CD1c-positive myeloid dendritic cell (primary cell): ENCODE data around the gene OPHN1.

ENCODE experiments used
- DNase-seq: peaks from one replicate; pipeline ENCODE4 v3.0.0-alpha.2; 2016; ENCODE audit errors: extremely low spot score

OPHN1 gene, protein sequence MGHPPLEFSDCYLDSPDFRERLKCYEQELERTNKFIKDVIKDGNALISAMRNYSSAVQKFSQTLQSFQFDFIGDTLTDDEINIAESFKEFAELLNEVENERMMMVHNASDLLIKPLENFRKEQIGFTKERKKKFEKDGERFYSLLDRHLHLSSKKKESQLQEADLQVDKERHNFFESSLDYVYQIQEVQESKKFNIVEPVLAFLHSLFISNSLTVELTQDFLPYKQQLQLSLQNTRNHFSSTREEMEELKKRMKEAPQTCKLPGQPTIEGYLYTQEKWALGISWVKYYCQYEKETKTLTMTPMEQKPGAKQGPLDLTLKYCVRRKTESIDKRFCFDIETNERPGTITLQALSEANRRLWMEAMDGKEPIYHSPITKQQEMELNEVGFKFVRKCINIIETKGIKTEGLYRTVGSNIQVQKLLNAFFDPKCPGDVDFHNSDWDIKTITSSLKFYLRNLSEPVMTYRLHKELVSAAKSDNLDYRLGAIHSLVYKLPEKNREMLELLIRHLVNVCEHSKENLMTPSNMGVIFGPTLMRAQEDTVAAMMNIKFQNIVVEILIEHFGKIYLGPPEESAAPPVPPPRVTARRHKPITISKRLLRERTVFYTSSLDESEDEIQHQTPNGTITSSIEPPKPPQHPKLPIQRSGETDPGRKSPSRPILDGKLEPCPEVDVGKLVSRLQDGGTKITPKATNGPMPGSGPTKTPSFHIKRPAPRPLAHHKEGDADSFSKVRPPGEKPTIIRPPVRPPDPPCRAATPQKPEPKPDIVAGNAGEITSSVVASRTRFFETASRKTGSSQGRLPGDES

DNA sequence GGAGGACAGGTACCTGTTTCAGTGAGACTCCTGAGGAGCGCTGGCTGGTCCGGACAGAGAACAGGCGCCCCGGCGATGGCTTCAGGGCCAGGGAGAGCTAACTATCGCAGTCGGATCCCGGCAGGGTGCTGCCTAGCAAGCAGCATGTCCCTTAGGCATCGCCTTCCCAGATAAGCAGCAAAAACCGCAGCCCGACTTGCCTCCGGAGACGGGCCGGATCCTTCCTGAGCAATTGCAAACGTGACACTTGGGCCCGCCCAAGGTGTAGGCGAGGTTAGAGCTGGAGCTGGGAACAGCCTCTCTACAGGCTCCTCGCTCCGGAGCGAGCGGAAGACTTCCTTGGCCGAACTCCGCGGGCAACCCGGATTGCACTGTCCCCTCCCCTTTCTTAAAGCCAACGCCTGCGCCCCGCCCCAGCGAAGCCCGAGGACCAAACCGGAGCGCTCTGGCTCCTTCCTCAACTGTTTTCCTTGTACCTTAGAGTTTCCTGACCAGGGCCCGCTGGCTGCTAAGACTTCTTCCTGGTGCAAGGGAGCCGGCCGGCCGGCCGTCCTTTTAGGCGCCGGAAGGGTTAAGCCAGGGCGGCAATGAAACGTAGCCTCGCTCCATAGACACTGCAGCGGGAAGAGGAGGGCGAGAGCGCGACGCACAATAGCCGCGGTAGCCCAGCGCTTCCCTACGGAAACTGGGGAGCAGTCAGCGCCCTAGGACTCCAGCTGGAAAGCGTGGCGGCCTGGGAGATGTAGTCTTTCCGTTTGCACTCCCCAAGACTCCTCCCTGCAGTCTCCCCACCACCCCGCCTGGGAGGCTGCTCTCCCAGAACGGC is at the start of gene OPHN1:
OPHN1 (minus strand) TSS at position 341 of the 826 bp plus-strand sequence. CDS start 475 bp downstream, outside the sequence.
- DNase-seq: peak; percentile 54

DNA sequence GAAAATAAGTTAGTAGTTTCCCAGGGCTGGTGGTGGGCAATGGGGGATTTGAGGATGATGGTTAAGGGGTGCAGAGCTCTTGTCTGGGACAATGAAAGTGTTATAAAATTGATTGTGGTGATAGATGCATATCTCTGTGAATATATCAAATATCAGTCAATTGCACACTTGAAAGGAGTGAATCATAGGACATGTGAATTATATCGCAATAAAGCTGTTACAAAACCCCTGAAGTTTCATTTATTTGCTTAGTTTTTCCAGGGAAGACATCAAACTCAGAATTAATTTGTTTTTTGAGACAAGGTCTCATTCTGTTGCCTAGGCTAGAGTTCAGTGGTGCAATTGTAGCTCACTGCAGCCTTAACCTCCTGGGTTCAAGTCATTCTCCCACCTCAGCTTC is 47.7 kb upstream of the OPHN1 start:
- no peak for DNase-seq

DNA sequence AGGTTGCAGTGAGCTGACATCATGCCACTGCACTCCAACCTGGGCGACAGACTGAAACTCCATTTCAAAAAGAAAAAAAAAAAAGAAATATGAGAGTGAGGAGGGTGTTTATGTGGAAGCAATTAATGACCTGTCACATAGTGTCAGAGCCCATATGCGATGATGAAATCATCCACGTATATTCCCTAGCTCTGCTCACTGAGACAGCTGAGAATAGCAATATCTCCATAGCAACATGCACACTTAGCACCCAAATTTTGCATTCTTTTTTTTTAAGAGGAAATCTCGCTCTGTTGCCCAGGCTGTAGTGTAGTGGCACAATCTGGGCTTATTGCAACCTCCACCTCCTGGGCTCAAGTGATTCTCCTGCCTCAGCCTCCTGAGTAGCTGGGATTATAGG is 31.5 kb upstream of the OPHN1 start:
- no peak for DNase-seq

DNA sequence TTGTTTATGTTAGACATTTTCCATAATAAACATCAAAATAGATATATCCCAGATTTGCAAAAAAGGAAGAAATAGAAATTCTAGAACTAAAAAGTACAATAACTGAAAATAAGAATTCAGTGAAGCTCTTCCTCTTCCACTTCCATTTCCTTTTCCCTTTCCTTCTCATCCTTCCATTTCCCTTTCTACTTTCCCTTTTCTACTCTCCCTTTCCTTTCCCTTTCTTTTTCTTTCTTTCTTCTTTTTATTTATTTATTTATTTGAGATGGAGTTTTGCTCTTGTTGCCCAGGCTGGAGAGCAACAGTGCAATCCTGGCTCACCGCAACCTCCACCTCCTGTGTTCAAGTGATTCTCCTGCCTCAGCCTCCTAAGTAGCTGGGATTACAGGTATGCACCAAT is 30.6 kb upstream of the OPHN1 start:
- no peak for DNase-seq

DNA sequence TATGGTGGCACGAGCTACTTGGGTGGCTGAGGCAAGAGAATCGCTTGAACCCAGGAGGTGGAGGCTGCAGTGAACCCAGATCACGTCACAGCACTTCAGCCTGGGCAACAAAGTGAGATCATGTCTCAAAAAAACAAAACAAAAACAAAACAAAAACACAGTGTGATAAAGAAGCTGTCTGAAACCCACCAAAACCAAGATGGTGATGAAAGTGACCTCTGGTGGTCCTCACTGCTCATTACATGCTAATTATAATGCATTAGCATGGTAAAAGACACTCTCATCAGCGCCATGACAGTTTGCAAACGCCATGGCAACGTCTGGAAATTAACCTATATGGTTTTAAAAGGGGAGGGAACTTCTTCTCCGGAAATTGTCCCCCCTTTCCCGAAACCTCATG is 29.4 kb upstream of the OPHN1 start:
- DNase-seq: peak; percentile 15

DNA sequence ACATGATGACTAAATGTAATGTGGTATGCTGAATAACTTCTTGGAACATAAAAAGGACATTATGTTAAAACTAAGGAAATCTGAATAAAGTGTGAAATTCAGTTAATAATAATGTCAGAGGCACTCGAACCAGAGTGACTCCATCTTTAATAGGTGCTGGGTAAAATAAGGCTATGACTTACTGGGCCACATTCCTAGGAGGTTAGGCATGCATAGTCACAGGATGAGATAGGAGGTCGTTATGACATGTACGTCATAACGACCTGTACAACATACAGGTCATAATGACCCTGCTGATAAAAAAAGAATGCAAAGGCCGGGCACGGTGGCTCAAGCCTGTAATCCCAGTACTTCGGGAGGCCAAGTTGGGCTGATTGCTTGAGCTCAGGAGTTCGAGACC is 28.9 kb upstream of the OPHN1 start:
- no peak for DNase-seq

DNA sequence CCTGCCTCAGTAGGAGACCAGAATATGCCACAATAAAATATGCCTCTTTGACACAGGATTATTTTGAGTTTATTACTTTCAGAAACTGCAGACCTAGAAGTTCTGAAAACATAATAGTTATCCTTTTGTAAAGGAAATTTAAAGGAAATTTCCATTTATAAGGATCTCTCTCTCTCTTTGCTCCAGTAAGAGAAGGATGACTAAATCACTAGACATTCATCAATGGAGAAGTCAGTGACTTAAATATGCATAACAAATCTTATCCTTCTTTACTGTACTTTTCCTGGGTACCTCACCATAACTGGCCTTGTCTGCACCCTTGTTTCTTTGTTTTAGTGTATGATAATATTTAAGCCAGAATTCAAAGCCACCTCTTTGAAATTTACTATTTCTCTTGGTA is 28.3 kb upstream of the OPHN1 start:
- no peak for DNase-seq

DNA sequence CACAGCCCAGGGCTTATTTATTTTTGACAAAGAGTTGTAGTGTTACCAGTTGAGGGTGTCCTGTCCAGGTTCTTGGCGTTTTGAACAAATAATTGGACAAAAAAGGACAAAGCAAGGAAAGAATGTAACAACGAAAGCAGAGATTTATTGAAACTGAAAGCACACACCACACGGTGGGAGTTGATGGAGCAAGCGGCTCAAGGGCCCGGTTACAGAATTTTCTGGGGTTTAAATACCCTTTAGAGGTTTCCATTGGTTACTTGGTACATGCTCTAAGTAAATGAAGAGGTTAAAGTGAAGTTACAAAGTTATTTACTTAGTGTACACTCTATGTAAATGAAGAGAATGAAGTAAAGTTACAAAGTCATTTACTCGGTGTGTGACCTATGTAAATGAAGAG is 27.8 kb upstream of the OPHN1 start:
- no peak for DNase-seq

DNA sequence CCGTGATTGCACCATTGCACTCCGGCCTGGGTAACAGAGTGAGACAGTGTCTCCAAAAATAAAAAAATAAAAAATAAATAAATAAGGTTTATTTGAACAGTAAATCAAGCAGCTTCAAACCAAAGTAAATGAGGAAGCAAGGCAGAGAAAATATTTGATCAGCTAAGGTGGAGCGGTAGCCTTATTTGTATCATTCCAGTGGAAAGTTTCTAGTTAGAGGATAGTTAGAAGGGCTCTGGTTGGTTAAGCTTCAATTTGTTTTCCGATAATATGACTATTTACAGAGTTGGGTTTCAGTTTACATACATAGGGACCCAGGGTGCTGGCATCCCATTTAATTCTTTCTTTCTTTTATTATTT is 21.8 kb upstream of the OPHN1 start:
- DNase-seq: no peak

DNA sequence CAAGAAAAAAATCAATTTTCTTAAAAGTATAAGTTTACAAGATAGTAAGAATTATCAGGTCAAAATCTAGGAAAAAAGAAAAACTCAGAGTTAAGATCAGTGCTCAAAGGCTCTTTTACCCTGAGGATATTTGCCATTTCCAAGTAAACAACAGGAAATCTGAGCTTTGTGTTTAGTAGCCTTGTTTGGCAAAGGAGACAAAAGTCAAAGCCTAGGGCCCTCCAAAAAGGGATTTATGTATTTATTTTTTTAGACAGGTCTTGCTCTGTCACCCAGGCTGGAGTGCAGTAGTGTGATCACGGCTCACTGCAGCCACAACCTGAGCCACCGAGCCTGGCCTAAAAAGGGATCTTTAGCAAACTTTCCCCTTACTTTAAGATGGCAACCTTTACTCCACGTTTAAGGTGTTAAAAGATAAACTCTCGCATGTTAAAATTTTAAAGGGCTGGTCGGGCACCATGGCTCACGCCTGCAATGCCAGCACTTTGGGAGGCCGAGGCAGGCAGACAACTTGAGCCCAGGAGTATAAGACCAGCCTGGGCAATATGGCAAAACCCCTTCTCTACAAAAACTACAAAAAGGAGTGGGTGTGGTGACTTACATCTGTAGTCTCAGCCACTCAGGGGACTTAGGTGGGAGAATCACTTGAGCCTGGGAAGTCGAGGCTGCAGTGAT is 21.3 kb upstream of the OPHN1 start:
- no peak for DNase-seq

DNA sequence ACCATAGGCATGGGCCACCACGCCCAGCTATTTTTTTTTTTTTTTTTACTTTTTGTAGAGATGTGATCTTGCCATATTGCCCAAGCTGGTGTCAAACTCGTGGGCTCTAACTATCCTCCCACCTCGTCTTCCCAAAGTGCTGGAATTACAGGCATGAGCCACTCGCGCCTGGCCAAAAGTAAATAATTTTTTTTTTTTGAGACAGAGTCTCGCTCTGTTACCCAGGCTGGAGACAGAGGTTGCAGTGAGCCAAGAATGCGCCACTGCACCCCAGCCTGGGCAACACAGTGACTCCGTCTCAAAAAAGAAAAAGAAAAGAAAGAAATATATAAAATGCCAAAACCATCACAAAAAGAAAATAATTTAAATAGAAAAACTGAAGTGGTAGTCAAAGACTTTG is 18.4 kb upstream of the OPHN1 start:
- no peak for DNase-seq

DNA sequence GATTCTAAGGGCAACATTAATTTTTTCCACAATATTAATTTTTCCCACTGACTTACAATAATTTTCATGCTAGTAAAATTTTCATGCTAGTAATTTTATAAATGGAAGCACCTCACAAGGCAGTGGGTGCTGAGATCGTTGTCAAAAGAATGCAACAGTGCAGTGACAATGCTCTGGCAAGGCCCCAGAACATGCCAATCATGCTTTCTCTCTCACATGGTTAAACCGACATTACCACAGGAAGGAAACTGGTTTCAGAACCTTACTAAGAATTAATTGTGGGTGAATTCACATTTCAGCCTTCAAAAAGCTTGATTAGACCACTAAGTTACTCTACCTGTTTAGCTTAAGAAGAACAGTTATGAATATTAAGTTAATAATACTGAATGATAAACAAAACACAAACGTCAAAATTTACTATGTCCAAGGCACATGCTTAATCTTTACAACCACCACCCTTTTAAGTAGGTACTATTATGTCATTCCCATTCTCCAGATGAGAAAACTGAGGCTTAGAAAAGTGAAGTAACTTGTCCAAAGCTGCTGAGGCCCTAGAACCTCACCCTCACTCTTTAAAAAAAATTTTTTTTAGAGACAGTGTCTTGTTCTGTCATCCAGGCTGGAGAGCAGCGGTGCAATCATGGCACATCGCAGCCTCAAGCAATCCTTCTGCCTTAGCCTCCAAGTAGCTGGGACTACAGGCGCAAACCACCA is 10.0 kb upstream of the OPHN1 start:
- no peak for DNase-seq

DNA sequence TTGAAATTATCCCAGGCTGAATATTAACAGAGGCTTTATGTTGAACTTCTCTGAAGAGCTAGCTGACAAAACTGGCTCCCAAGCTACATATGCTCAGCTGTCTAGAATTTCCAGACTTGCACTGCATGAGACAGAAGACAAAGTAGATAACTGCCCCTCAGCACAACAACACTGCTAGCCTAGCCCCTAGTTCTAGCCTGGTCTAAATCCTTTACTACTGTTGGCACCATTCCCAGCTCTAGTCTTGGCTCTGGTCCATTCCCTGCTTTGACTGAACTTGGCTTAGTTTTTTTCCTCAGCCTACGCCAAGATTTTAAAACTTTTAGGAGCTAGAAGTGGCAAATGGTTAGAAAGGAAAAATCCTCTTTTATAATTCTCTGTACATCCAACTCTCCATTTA is 7.6 kb upstream of the OPHN1 start:
- DNase-seq: no peak

DNA sequence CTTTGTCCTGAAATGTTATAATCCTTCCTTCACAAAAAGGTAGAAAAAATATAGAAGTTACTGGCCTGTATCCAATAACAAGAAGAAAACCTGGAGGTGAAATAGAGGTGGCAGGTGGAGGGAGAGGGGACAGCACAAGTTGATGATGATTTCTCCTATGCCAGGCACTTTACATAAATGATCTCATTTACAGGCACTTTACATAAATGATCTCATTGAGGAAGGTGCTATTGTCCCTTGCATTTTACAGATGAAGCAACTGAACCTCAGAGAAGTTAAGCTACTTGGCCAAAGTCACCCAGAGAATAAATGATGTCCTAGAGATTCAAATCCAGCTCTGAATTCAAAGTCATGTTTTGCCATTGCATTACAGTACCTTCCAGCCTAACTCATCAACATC is 7.1 kb upstream of the OPHN1 start:
- no peak for DNase-seq

DNA sequence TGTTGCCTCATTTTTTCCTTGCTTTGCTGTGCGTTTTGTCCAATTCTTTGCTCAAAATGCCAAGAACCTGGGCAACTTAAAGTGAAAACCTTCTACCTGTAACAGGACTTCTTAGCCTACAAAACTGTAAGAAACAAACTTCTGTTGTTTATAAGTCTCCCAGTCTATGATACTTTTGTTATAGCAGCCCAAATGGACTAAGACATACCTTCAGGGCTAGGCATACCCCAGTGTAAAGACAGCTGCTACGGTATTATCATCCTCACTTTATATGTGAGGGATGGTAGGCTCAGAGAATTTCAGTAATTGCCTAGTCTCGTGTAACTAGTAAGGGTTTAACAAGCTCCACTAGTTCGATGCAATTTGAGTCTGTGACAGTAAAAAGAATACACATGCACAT is 6.0 kb upstream of the OPHN1 start:
- no peak for DNase-seq

DNA sequence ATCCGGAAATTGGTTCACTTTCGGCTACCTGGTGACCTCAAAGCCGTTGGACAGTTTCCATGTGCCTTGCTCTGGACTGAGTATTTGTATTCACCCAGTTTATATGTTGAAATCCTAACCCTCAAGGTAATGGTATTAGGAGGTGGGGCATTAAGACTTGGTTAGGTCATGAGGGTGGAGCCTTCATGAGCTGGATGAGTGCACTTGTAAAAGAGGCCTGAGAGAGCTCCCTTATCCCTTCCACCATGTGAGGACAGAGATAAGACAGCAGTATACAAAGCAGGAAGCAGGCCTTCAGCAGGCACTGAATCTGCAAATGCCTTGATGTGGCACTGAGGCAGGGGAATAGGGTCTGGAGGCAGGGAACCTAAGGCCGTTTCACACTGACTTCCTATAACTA is 5.3 kb upstream of the OPHN1 start:
- no peak for DNase-seq

DNA sequence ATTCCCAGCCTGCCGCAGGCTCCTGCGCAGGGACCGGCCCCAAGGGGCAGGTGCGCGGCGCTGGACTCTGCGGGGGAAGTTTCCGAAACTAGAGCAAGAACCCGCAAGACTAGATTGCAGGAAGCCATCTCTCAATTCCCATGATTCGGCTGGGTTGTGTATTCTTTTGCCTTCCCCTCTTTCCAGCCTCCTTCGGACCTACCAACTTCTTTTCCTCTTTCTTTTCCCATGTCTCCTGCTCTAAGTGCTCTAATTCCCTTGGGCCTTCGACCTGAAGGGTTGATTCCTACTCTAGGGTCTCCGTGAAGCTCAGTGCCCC is 645 bp upstream of the OPHN1 start:
- DNase-seq: peak; percentile 5

DNA sequence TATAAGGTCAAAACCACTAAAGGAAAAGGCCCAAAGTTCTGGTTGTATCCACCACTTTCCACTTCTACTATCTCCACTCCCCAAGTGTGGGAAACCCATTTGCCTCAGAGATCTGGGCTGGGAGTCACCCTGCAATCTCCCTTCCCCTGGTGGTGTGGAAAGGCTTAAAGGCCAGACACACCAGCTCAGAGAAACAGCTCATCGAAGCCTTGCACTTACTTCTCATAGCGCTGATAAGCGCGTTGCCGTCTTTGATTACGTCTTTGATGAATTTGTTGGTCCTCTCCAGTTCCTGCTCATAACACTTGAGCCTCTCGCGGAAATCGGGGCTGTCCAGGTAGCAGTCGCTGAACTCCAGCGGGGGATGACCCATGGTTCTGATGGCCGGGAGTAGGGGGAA is 647 bp downstream of the OPHN1 start:
- no peak for DNase-seq

DNA sequence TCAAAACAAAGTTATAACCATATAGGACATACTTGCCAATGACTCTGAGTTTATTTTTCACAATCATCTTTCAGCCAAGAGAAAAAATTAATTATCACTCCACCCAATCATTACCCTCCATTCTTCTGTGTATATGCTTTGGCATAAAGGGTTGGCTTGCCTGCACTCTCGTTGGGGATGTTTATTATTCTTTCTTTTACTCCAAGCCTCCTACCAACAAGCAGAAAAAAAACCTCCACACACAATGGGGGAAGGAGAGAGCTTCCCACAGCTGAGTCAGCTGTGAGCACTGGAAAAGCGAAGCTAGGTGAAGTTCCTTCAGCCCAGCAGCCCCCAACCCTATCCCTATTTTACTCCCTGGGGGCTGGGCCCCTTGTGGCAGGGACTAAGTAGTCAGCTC is 1.5 kb downstream of the OPHN1 start:
- DNase-seq: no peak

DNA sequence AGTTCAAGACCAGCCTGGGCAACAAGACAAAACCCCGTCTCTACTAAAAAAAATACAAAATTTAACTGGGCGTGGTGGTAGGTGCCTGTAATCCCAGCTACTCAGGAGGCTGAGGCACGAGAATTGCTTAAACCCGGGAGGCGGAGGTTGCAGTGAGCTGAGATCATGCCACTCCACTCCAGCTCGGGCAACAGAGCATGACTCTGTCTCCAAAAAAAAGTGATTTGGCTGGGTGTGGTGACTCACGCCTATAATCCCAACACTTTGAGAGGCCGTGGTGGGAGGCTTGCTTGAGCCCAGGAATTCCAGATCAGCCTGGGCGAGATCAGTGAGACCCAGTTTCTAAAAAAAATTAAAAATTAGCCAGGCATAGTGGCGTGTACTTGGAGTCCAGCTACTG is 4.1 kb downstream of the OPHN1 start:
- DNase-seq: no peak

DNA sequence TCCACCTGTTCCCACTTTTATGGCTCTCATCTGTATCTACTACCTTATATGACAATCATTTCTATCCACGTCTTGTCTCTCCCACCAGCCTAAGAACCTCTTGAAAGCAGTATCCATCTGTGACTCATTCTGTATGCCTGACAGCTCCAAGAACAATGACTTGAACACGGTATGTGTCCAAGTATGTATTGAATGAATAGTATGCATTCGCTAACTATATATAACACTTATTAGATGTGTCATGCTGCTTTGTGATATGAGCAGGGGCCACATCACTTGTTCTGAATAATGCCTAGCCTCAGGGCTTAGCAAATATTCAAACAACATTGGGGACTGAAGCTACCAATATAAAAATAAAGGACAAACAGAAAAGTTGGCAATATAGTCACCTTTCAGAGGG is 4.9 kb downstream of the OPHN1 start:
- no peak for DNase-seq
